MM.1S (cell line): ENCODE measurements around the gene FOXRED2.

ENCODE experiments used
- EZH2phosphoT487 ChIP-seq: fragments of 300-600 bp; sonication (generic); IDR thresholded peaks from 2 replicates; pipeline ENCODE4 v1.6.1; 2018; ENCODE audit warnings: antibody characterized with exemption, low read length
- TF ChIP-seq, protein P1 (sequence below): fragments of 300-600 bp; sonication (generic); IDR thresholded peaks from 2 replicates; pipeline ENCODE4 v1.5.1; 2016; ENCODE audit warnings: antibody characterized with exemption, low read length, mixed read lengths

DNA sequence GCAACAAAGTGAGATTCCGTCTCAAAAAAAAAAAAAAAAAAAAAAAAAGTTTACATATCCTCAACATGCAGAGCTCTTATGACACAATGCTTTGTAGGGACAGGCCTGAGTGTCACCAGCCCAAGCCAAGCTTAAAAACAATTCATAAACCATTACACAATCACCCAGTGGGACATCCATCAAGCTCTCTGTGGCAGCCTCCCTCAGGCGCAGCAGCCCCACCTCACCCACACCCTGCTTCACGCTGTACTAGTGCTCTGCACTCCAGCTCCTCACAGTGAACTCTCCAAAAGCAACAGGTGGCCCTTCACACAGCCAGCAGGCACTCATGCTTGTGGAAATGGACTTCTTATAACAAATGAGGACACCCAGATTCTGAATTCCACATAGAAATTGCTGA is 3.5 kb upstream of the FOXRED2 start:
- TF ChIP-seq, protein P1, sequence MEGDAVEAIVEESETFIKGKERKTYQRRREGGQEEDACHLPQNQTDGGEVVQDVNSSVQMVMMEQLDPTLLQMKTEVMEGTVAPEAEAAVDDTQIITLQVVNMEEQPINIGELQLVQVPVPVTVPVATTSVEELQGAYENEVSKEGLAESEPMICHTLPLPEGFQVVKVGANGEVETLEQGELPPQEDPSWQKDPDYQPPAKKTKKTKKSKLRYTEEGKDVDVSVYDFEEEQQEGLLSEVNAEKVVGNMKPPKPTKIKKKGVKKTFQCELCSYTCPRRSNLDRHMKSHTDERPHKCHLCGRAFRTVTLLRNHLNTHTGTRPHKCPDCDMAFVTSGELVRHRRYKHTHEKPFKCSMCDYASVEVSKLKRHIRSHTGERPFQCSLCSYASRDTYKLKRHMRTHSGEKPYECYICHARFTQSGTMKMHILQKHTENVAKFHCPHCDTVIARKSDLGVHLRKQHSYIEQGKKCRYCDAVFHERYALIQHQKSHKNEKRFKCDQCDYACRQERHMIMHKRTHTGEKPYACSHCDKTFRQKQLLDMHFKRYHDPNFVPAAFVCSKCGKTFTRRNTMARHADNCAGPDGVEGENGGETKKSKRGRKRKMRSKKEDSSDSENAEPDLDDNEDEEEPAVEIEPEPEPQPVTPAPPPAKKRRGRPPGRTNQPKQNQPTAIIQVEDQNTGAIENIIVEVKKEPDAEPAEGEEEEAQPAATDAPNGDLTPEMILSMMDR = no peak
- TF ChIP-seq EZH2phosphoT487 = no peak
